GM18520 (cell line): ENCODE results near the gene ZNF638.
"Not testable (repeated sequence)": the region's sequence is repeated elsewhere in the genome, so short reads cannot be mapped to it uniquely, and the experiment has no call there.

Experiments
- ATAC-seq: cut with Tn5 transposase; IDR thresholded peaks from one replicate; pipeline ENCODE4 v1.9.1; 2021; ENCODE audit not compliant: unreplicated experiment

Gene ZNF638

GRCh38 chr2:71389384-71390072 lies 57.9 kb downstream of the ZNF638 start:
- ATAC-seq = no peak

- no peak for ATAC-seq
Observed at GRCh38 chr2:71393216-71393615, 61.6 kb downstream of the ZNF638 start.

- ATAC-seq = no peak
Observed at GRCh38 chr2:71395471-71395870, 63.9 kb downstream of the ZNF638 start.

- no peak for ATAC-seq
Observed at GRCh38 chr2:71402427-71402826, 70.8 kb downstream of the ZNF638 start.

- no peak for ATAC-seq
Observed at GRCh38 chr2:71409611-71410010, 78.0 kb downstream of the ZNF638 start.

- no peak for ATAC-seq
Observed at GRCh38 chr2:71410696-71411095, 79.1 kb downstream of the ZNF638 start.

GRCh38 chr2:71416866-71417265 lies 85.3 kb downstream of the ZNF638 start:
- not testable (repeated sequence) for ATAC-seq

- ATAC-seq = no peak
Observed at GRCh38 chr2:71417300-71418202, 86.0 kb downstream of the ZNF638 start.

- ATAC-seq = no peak
Observed at GRCh38 chr2:71419145-71419544, 87.6 kb downstream of the ZNF638 start.

GRCh38 chr2:71419976-71420375 lies 88.4 kb downstream of the ZNF638 start:
- ATAC-seq = no peak

- no peak for ATAC-seq
Observed at GRCh38 chr2:71422786-71423185, 91.2 kb downstream of the ZNF638 start.

GRCh38 chr2:71423817-71424420 lies 92.3 kb downstream of the ZNF638 start:
- ATAC-seq = no peak

- ATAC-seq = no peak
Observed at GRCh38 chr2:71426721-71427120, 95.1 kb downstream of the ZNF638 start.

- ATAC-seq = no peak
Observed at GRCh38 chr2:71428472-71429383, 97.1 kb downstream of the ZNF638 start.

- ATAC-seq = not testable (repeated sequence)
Observed at GRCh38 chr2:71445142-71445541, 113.6 kb downstream of the ZNF638 start.

GRCh38 chr2:71446505-71446904 lies 114.9 kb downstream of the ZNF638 start:
- ATAC-seq = no peak

GRCh38 chr2:71449343-71449742 lies 117.8 kb downstream of the ZNF638 start:
- no peak for ATAC-seq

- no peak for ATAC-seq
Observed at GRCh38 chr2:71451705-71452104, 120.1 kb downstream of the ZNF638 start.

- no peak for ATAC-seq
Observed at GRCh38 chr2:71452565-71452964, 121.0 kb downstream of the ZNF638 start.

GRCh38 chr2:71453404-71454220 lies 122.0 kb downstream of the ZNF638 start, which contains the start of gene DYSF:
TSS of gene DYSF (plus strand) at chr2:71453561.
- no peak for ATAC-seq
